Measurements from ENCODE around the gene CXCR1.

DNA sequence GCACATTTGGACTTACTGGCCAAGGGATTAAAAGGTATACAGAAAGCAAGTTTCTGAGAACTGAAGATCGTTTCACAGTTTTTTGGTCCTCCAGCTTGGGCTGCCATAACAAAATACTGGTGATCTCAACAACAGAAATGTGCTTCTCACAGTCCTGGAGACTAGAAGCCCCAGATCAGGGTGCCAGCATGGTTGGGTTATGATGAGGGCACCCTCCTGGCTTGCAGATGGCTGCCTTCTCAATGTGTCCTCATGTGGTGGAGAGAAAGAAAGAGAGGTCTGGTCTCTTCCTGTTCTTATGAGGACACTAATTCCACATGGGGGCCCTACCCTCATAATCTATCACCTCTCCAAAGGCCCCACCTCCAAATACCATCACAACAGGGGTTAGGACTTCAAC lies 20.1 kb upstream of the CXCR1 start:
- TF ChIP-seq, protein P1, sequence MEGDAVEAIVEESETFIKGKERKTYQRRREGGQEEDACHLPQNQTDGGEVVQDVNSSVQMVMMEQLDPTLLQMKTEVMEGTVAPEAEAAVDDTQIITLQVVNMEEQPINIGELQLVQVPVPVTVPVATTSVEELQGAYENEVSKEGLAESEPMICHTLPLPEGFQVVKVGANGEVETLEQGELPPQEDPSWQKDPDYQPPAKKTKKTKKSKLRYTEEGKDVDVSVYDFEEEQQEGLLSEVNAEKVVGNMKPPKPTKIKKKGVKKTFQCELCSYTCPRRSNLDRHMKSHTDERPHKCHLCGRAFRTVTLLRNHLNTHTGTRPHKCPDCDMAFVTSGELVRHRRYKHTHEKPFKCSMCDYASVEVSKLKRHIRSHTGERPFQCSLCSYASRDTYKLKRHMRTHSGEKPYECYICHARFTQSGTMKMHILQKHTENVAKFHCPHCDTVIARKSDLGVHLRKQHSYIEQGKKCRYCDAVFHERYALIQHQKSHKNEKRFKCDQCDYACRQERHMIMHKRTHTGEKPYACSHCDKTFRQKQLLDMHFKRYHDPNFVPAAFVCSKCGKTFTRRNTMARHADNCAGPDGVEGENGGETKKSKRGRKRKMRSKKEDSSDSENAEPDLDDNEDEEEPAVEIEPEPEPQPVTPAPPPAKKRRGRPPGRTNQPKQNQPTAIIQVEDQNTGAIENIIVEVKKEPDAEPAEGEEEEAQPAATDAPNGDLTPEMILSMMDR (IDR thresholded peaks at IDR 0.05), result no peak
- TF ChIP-seq EZH2 (IDR thresholded peaks at IDR 0.05; ENCODE audit: borderline replicate concordance, insufficient read depth, low read depth, low read length, poor library complexity, severe bottlenecking), result no peak
